Measurements from ENCODE around the gene UNC93B1.

UNC93B1 gene

GRCh38 chr11:68015467-68015866 is 11.6 kb upstream of the UNC93B1 start:
- no peak overlapping the region for H4K91ac ChIP-seq (ENCODE audit: low read depth, low read length, poor library complexity)
- H2AFZ ChIP-seq (ENCODE audit: low read length): no peak overlapping the region
- H3K4me3 ChIP-seq (ENCODE audit: low read length in 2 of 2): no peak overlapping the region
- H3K27me3 ChIP-seq (ENCODE audit: control insufficient read depth in 3 of 3, insufficient read depth in 3 of 3, low read depth in 1 of 3, low read length in 3 of 3): no peaks in the 10 kb centered on the region
- no peak overlapping the region for H2BK12ac ChIP-seq (ENCODE audit: low read length)
- no peak overlapping the region for H4K8ac ChIP-seq (ENCODE audit: low read depth, low read length)
- H3K9ac ChIP-seq (ENCODE audit: low read depth, low read length, poor library complexity): no peak overlapping the region
- no peak overlapping the region for H3K4ac ChIP-seq (ENCODE audit: low read length)
- H3K36me3 ChIP-seq (replicated peaks in 1 of 2; ENCODE audit: control insufficient read depth in 2 of 2, insufficient read depth in 2 of 2, low read length in 2 of 2): no peaks in the 10 kb centered on the region
- H3K4me1 ChIP-seq (ENCODE audit: control insufficient read depth in 2 of 2, insufficient read depth in 1 of 2, low read depth in 1 of 2, low read length in 2 of 2): peaks cover 7 to 63% of the 10 kb centered on the region in 2 donors
- no peak overlapping the region for H3K27ac ChIP-seq (replicated peaks; ENCODE audit: low read length)
- peak overlapping the region; percentile 86 for H3K23ac ChIP-seq (ENCODE audit: low read depth, low read length, poor library complexity)
- H3K14ac ChIP-seq (ENCODE audit: low read length): no peak overlapping the region
- peaks cover 2% of the 10 kb centered on the region for H3K79me1 ChIP-seq (ENCODE audit: low read depth, low read length)
- H2BK120ac ChIP-seq (ENCODE audit: low read depth, low read length): no peak overlapping the region
- H3K9me3 ChIP-seq (replicated peaks in 1 of 2; ENCODE audit: control insufficient read depth in 2 of 2, insufficient read depth in 1 of 2, low read depth in 1 of 2, low read length in 2 of 2): no peaks in the 10 kb centered on the region
- H3K4me2 ChIP-seq (ENCODE audit: insufficient read depth, low read length, poor library complexity, severe bottlenecking): no peak overlapping the region
- WGBS, 2 donors (ENCODE audit: extremely low coverage in 2 of 2, insufficient read length in 2 of 2, insufficient replicate concordance in 1 of 2): no CpG with 5 or more reads among the region's 8 CpGs
- peak overlapping the region; percentile 91 for H2AK5ac ChIP-seq (ENCODE audit: low read depth, low read length)
- H2BK15ac ChIP-seq (ENCODE audit: low read length): no peak overlapping the region
- H2BK5ac ChIP-seq (ENCODE audit: low read length): peak overlapping the region; percentile 77
- peak overlapping the region; percentile 86 for H3K18ac ChIP-seq (ENCODE audit: low read length)
- DNase-seq (ENCODE audit: low spot score): no peak

DNA sequence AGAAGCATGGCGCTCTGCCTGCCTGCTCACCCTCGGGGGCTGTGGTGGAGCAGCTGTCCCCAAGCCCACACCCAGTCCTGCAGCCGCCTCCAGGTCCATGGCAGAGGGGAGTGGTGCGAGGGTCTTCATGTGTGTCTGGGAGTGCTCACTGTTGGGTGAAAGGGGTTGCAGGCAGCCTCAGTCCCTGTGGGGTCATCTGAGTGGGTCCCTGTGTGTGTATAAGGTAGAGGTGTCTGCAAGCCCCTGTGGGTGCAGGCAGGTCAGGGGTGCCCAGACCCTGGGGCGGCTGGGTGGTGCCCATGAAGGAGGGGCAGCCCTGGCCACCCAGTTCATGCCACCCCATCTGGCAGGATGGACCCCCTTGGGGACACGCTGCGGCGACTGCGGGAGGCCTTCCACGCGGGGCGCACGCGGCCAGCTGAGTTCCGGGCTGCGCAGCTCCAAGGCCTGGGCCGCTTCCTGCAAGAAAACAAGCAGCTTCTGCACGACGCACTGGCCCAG is 11.1 kb upstream of the UNC93B1 start:
- DNase-seq (ENCODE audit: low spot score): no peak
- no peaks in the 10 kb centered on the region for H3K9me3 ChIP-seq (replicated peaks in 1 of 2; ENCODE audit: control insufficient read depth in 2 of 2, insufficient read depth in 1 of 2, low read depth in 1 of 2, low read length in 2 of 2)

GRCh38 chr11:68014157-68014946 is 10.5 kb upstream of the UNC93B1 start:
- peak overlapping the region; percentile 75 for H2BK12ac ChIP-seq (ENCODE audit: low read length)
- WGBS, 2 donors (ENCODE audit: extremely low coverage in 2 of 2, insufficient read length in 2 of 2, insufficient replicate concordance in 1 of 2): no CpG with 5 or more reads among the region's 16 CpGs
- no peak overlapping the region for H2AFZ ChIP-seq (ENCODE audit: low read length)
- no peak overlapping the region for H3K27ac ChIP-seq (replicated peaks; ENCODE audit: low read length)
- no peak overlapping the region for H4K8ac ChIP-seq (ENCODE audit: low read depth, low read length)
- no peak for DNase-seq (ENCODE audit: low spot score)
- H2BK15ac ChIP-seq (ENCODE audit: low read length): peak overlapping the region; percentile 93
- H2AK5ac ChIP-seq (ENCODE audit: low read depth, low read length): peak overlapping the region; percentile 91
- no peak overlapping the region for H3K4me2 ChIP-seq (ENCODE audit: insufficient read depth, low read length, poor library complexity, severe bottlenecking)
- peak overlapping the region; percentile 12 for H3K4ac ChIP-seq (ENCODE audit: low read length)
- no peaks in the 10 kb centered on the region for H3K27me3 ChIP-seq (ENCODE audit: control insufficient read depth in 3 of 3, insufficient read depth in 3 of 3, low read depth in 1 of 3, low read length in 3 of 3)
- H2BK5ac ChIP-seq (ENCODE audit: low read length): peak overlapping the region; percentile 77
- H4K91ac ChIP-seq (ENCODE audit: low read depth, low read length, poor library complexity): no peak overlapping the region
- peaks cover 13 to 69% of the 10 kb centered on the region in 2 donors for H3K4me1 ChIP-seq (ENCODE audit: control insufficient read depth in 2 of 2, insufficient read depth in 1 of 2, low read depth in 1 of 2, low read length in 2 of 2)
- no peaks in the 10 kb centered on the region for H3K79me1 ChIP-seq (ENCODE audit: low read depth, low read length)
- H3K9ac ChIP-seq (ENCODE audit: low read depth, low read length, poor library complexity): no peak overlapping the region
- H2BK120ac ChIP-seq (ENCODE audit: low read depth, low read length): no peak overlapping the region
- no peak overlapping the region for H3K4me3 ChIP-seq (ENCODE audit: low read length in 2 of 2)
- peak overlapping the region; percentile 86 for H3K18ac ChIP-seq (ENCODE audit: low read length)
- peak overlapping the region; percentile 58 for H3K23ac ChIP-seq (ENCODE audit: low read depth, low read length, poor library complexity)
- H3K36me3 ChIP-seq (replicated peaks in 1 of 2; ENCODE audit: control insufficient read depth in 2 of 2, insufficient read depth in 2 of 2, low read length in 2 of 2): no peaks in the 10 kb centered on the region
- no peak overlapping the region for H3K14ac ChIP-seq (ENCODE audit: low read length)
- no peaks in the 10 kb centered on the region for H3K9me3 ChIP-seq (replicated peaks in 1 of 2; ENCODE audit: control insufficient read depth in 2 of 2, insufficient read depth in 1 of 2, low read depth in 1 of 2, low read length in 2 of 2)

More for the DNA sequence above, 11.1 kb upstream of the UNC93B1 start:
- Histone ChIP-seq H3K36me3 (replicated peaks in 1 of 2; ENCODE audit: control insufficient read depth in 2 of 2, insufficient read depth in 2 of 2, low read length in 2 of 2) (no peaks in the 10 kb centered on the region), H3K23ac (ENCODE audit: low read depth, low read length, poor library complexity) (peak overlapping the region; percentile 86), H3K4me2 (ENCODE audit: insufficient read depth, low read length, poor library complexity, severe bottlenecking) (no peak overlapping the region), H3K18ac (ENCODE audit: low read length) (peak overlapping the region; percentile 86), H3K4me3 (ENCODE audit: low read length in 2 of 2) (no peak overlapping the region), H3K27ac (replicated peaks; ENCODE audit: low read length) (no peak overlapping the region), H3K27me3 (ENCODE audit: control insufficient read depth in 3 of 3, insufficient read depth in 3 of 3, low read depth in 1 of 3, low read length in 3 of 3) (no peaks in the 10 kb centered on the region), H3K4ac (ENCODE audit: low read length) (peak overlapping the region; percentile 12), H2BK15ac (ENCODE audit: low read length) (peak overlapping the region; percentile 93), H3K14ac (ENCODE audit: low read length) (no peak overlapping the region), H2AK5ac (ENCODE audit: low read depth, low read length) (peak overlapping the region; percentile 91), H2AFZ (ENCODE audit: low read length) (no peak overlapping the region), H4K8ac (ENCODE audit: low read depth, low read length) (no peak overlapping the region), H3K79me1 (ENCODE audit: low read depth, low read length) (peaks cover 2% of the 10 kb centered on the region), H2BK5ac (ENCODE audit: low read length) (peak overlapping the region; percentile 77), H2BK120ac (ENCODE audit: low read depth, low read length) (no peak overlapping the region), H2BK12ac (ENCODE audit: low read length) (peak overlapping the region; percentile 75), H3K4me1 (ENCODE audit: control insufficient read depth in 2 of 2, insufficient read depth in 1 of 2, low read depth in 1 of 2, low read length in 2 of 2) (peaks cover 12 to 67% of the 10 kb centered on the region in 2 donors), H4K91ac (ENCODE audit: low read depth, low read length, poor library complexity) (no peak overlapping the region), H3K9ac (ENCODE audit: low read depth, low read length, poor library complexity) (no peak overlapping the region)
- WGBS, 2 donors (ENCODE audit: extremely low coverage in 2 of 2, insufficient read length in 2 of 2, insufficient replicate concordance in 1 of 2): no CpG with 5 or more reads among the region's 19 CpGs

GRCh38 chr11:68013611-68014156 is 9.8 kb upstream of the UNC93B1 start:
- H2AK5ac ChIP-seq (ENCODE audit: low read depth, low read length): peak overlapping the region; percentile 91
- H3K9me3 ChIP-seq (replicated peaks in 1 of 2; ENCODE audit: control insufficient read depth in 2 of 2, insufficient read depth in 1 of 2, low read depth in 1 of 2, low read length in 2 of 2): no peaks in the 10 kb centered on the region
- no peak overlapping the region for H4K8ac ChIP-seq (ENCODE audit: low read depth, low read length)
- H3K4me2 ChIP-seq (ENCODE audit: insufficient read depth, low read length, poor library complexity, severe bottlenecking): no peak overlapping the region
- H2BK15ac ChIP-seq (ENCODE audit: low read length): peak overlapping the region; percentile 93
- DNase-seq (ENCODE audit: low spot score): no peak
- no peaks in the 10 kb centered on the region for H3K79me1 ChIP-seq (ENCODE audit: low read depth, low read length)
- peaks cover 13 to 69% of the 10 kb centered on the region in 2 donors for H3K4me1 ChIP-seq (ENCODE audit: control insufficient read depth in 2 of 2, insufficient read depth in 1 of 2, low read depth in 1 of 2, low read length in 2 of 2)
- H3K4ac ChIP-seq (ENCODE audit: low read length): no peak overlapping the region
- H2AFZ ChIP-seq (ENCODE audit: low read length): no peak overlapping the region
- H3K36me3 ChIP-seq (replicated peaks in 1 of 2; ENCODE audit: control insufficient read depth in 2 of 2, insufficient read depth in 2 of 2, low read length in 2 of 2): no peaks in the 10 kb centered on the region
- H4K91ac ChIP-seq (ENCODE audit: low read depth, low read length, poor library complexity): no peak overlapping the region
- H3K9ac ChIP-seq (ENCODE audit: low read depth, low read length, poor library complexity): no peak overlapping the region
- H3K27me3 ChIP-seq (ENCODE audit: control insufficient read depth in 3 of 3, insufficient read depth in 3 of 3, low read depth in 1 of 3, low read length in 3 of 3): no peaks in the 10 kb centered on the region
- no CpG with 5 or more reads among the region's 14 CpGs for WGBS, 2 donors (ENCODE audit: extremely low coverage in 2 of 2, insufficient read length in 2 of 2, insufficient replicate concordance in 1 of 2)
- H2BK12ac ChIP-seq (ENCODE audit: low read length): no peak overlapping the region
- no peak overlapping the region for H3K14ac ChIP-seq (ENCODE audit: low read length)
- H2BK5ac ChIP-seq (ENCODE audit: low read length): peak overlapping the region; percentile 77
- no peak overlapping the region for H2BK120ac ChIP-seq (ENCODE audit: low read depth, low read length)
- peak overlapping the region; percentile 58 for H3K23ac ChIP-seq (ENCODE audit: low read depth, low read length, poor library complexity)
- no peak overlapping the region for H3K18ac ChIP-seq (ENCODE audit: low read length)
- no peak overlapping the region for H3K4me3 ChIP-seq (ENCODE audit: low read length in 2 of 2)
- no peak overlapping the region for H3K27ac ChIP-seq (replicated peaks; ENCODE audit: low read length)
